Lower lobe of right lung (tissue), 2 donors: ENCODE results near the gene TBC1D17. TPM values are rescaled to one million over a fixed set of nuclear protein-coding genes. Genes with fewer than 3 reads are reported as not detected.

Experiments
- ATAC-seq, 2 donors: fragments of 200-7000 bp; cut with Tn5 transposase; one replicate each; pipeline ENCODE4 v1.9.1; 2020 to 2022; ENCODE audit warnings: mild to moderate bottlenecking in 2 of 2, moderate library complexity in 2 of 2
- DNase-seq: peaks from one replicate; pipeline ENCODE4 v3.0.0-alpha.2; 2020
- H3K27ac ChIP-seq: fragments of 200-600 bp; one replicate; pipeline ENCODE4 v1.8.0; 2022
- H3K27me3 ChIP-seq: fragments of 200-600 bp; one replicate; pipeline ENCODE4 v1.8.0; 2022; ENCODE audit warnings: low read depth
- H3K36me3 ChIP-seq: fragments of 200-600 bp; one replicate; pipeline ENCODE4 v1.8.0; 2022; ENCODE audit warnings: mild to moderate bottlenecking
- H3K4me1 ChIP-seq: fragments of 200-600 bp; one replicate; pipeline ENCODE4 v1.8.0; 2022
- H3K4me3 ChIP-seq: fragments of 200-600 bp; one replicate; pipeline ENCODE4 v1.8.0; 2022; ENCODE audit warnings: mild to moderate bottlenecking
- H3K9me3 ChIP-seq: fragments of 200-600 bp; one replicate; pipeline ENCODE4 v1.8.0; 2022
- CTCF ChIP-seq: fragments of 200-600 bp; IDR thresholded peaks from one replicate; pipeline ENCODE4 v1.8.0; 2022; ENCODE audit warnings: antibody characterized with exemption, mild to moderate bottlenecking
- intact Hi-C: fragments of 100-400 bp; cut with DNase I; formaldehyde crosslinking; loops from one replicate; pipeline ENCODE4 v1.11.0; 2022
- total RNA-seq: library from RNA; stranded (reverse); fragmentation: NEBNext Ultra II Directional; extraction: Animal tissue kit (Norgen Biotek cat#: 25700); gene quantifications from one replicate; pipeline ENCODE4 v1.2.1, GENCODE V29; 2021
- donor health status: DM: no; HTN: yes; CAD: no; lungs with severe emphysema.

The TBC1D17 gene
- total RNA-seq, 1 donor from 2014 or later, result 53.1 TPM

- ATAC-seq (no peak), DNase-seq (no peak)
- TF ChIP-seq CTCF, result no peak
- intact Hi-C loops, result no loop called here
- Histone ChIP-seq H3K9me3 (no peaks in the 10 kb centered on the region), H3K4me3 (no peak overlapping the region), H3K27me3 (no peaks in the 10 kb centered on the region), H3K36me3 (peaks cover 89% of the 10 kb centered on the region), H3K4me1 (peaks cover 2% of the 10 kb centered on the region), H3K27ac (no peak overlapping the region)
Observed at GRCh38 chr19:49859682-49860335, 17.7 kb upstream of the TBC1D17 start.

GRCh38 chr19:49860336-49861102 lies 17.0 kb upstream of the TBC1D17 start:
- DNase-seq (no peak), ATAC-seq (no peak)
- H3K27ac ChIP-seq, result peak overlapping the region; percentile 11
- H3K4me1 ChIP-seq, result peaks cover 9% of the 10 kb centered on the region
- no peak for TF ChIP-seq CTCF
- no peaks in the 10 kb centered on the region for H3K9me3 ChIP-seq
- intact Hi-C loops, result no loop called here
- H3K27me3 ChIP-seq, result no peaks in the 10 kb centered on the region
- no peak overlapping the region for H3K4me3 ChIP-seq
- H3K36me3 ChIP-seq, result peaks cover 85% of the 10 kb centered on the region

- no peaks in the 10 kb centered on the region for H3K9me3 ChIP-seq
- TF ChIP-seq CTCF, result no peak
- peaks cover 85% of the 10 kb centered on the region for H3K36me3 ChIP-seq
- no peak overlapping the region for H3K4me3 ChIP-seq
- peaks cover 15% of the 10 kb centered on the region for H3K4me1 ChIP-seq
- intact Hi-C loops, result no loop called here
- peak overlapping the region; percentile 11 for H3K27ac ChIP-seq
- DNase-seq (peak; percentile 49), ATAC-seq (no peak)
- H3K27me3 ChIP-seq, result no peaks in the 10 kb centered on the region
Observed at GRCh38 chr19:49861107-49861506, 16.4 kb upstream of the TBC1D17 start.

GRCh38 chr19:49861541-49862378 lies 15.7 kb upstream of the TBC1D17 start:
- peaks cover 21% of the 10 kb centered on the region for H3K4me1 ChIP-seq
- TF ChIP-seq CTCF, result no peak
- no peaks in the 10 kb centered on the region for H3K9me3 ChIP-seq
- H3K4me3 ChIP-seq, result no peak overlapping the region
- H3K27me3 ChIP-seq, result no peaks in the 10 kb centered on the region
- peaks cover 80% of the 10 kb centered on the region for H3K36me3 ChIP-seq
- no peak overlapping the region for H3K27ac ChIP-seq
- ATAC-seq (no peak), DNase-seq (peak; percentile 51)
- intact Hi-C loops, result no loop called here

GRCh38 chr19:49862391-49863253 lies 14.9 kb upstream of the TBC1D17 start:
- peak; percentile 49 for DNase-seq
- H3K4me1 ChIP-seq, result peaks cover 23% of the 10 kb centered on the region
- H3K9me3 ChIP-seq, result no peaks in the 10 kb centered on the region
- H3K27me3 ChIP-seq, result no peaks in the 10 kb centered on the region
- no peak overlapping the region for H3K27ac ChIP-seq
- intact Hi-C loops, result no loop called here
- TF ChIP-seq CTCF, result no peak
- peaks cover 71% of the 10 kb centered on the region for H3K36me3 ChIP-seq
- no peak for ATAC-seq
- no peak overlapping the region for H3K4me3 ChIP-seq
